Colonic mucosa (tissue), 4 donors: ENCODE data around the gene HSPA9. TPM values are rescaled to one million over a fixed set of nuclear protein-coding genes. Genes with fewer than 3 reads are reported as not detected.

Experiments
- DNase-seq: peaks from one replicate; pipeline ENCODE4 v3.0.0-alpha.2; 2020
- H3K27ac ChIP-seq: fragments of 200-600 bp; one replicate; pipeline ENCODE4 v1.8.0; 2021
- H3K27me3 ChIP-seq: fragments of 200-600 bp; one replicate; pipeline ENCODE4 v1.8.0; 2021
- H3K36me3 ChIP-seq: fragments of 200-600 bp; one replicate; pipeline ENCODE4 v1.8.0; 2021
- H3K4me1 ChIP-seq: fragments of 200-600 bp; one replicate; pipeline ENCODE4 v1.8.0; 2021; ENCODE audit warnings: mild to moderate bottlenecking
- H3K4me3 ChIP-seq: fragments of 200-600 bp; one replicate; pipeline ENCODE4 v1.8.0; 2021
- H3K9ac ChIP-seq, 2 donors: one replicate each; pipeline ENCODE4 v1.7.0; 2013; ENCODE audit warnings: control low read depth in 2 of 2, low read depth in 2 of 2, low read length in 2 of 2
- H3K9me3 ChIP-seq: fragments of 200-600 bp; one replicate; pipeline ENCODE4 v1.8.0; 2021
- intact Hi-C: fragments of 100-400 bp; cut with DNase I; formaldehyde crosslinking; loops from one replicate; pipeline ENCODE4 v1.14.1; 2022
- total RNA-seq, 2 donors: library from RNA; stranded (reverse); fragmentation: NEBNext Ultra II Directional in 1 of 2; extraction: Animal tissue kit (Norgen Biotek cat#: 25700) in 1 of 2; gene quantifications; one replicate each; pipeline ENCODE4 v1.2.1, GENCODE V29; 2021
- TF ChIP-seq, protein P1 (sequence below): fragments of 200-600 bp; IDR thresholded peaks from one replicate; pipeline ENCODE4 v1.8.0; 2022; ENCODE audit warnings: antibody characterized with exemption, mild to moderate bottlenecking
- donor health status: healthy.
- donor health status: DM: no; HTN: no; CAD: no.
- donor health status: DM: no; HTN: no; CAD: no.

The HSPA9 gene
- total RNA-seq, 2 donors from 2014 or later: 196 to 289 TPM

DNA sequence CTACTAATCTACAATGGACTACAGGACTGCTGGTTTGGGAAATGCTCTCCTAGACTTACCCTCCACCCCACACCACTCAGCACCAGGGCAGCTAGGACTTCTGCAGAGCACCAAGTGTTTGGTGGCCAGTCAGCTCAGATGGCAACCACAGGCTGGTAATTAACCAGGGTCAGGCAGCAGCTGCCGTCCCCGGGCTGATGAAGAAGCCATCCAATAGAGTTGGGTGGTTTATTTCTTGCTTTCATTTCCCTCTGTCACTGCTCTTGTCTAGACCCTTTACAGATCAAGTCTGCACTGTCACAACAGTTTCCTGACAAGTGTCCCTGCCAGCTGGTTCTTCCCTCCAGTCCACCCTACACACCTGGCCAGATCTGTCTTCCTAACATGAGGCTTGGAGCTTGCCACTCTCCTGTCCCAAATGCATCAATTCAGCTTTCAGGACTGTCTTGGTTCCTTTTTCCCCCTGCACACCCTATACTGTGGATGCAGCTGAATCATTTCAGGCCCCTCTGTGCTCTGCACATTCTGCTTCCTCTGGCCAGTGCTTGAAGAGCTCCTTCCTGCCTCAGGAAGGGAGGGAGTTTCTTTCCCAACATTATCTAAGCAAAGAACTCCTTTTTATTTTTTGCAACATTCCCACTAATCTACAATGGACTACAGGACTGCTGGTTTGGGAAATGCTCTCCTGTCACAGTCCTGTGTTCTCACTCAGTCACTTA is 30.2 kb upstream of the HSPA9 start:
- TF ChIP-seq, protein P1, sequence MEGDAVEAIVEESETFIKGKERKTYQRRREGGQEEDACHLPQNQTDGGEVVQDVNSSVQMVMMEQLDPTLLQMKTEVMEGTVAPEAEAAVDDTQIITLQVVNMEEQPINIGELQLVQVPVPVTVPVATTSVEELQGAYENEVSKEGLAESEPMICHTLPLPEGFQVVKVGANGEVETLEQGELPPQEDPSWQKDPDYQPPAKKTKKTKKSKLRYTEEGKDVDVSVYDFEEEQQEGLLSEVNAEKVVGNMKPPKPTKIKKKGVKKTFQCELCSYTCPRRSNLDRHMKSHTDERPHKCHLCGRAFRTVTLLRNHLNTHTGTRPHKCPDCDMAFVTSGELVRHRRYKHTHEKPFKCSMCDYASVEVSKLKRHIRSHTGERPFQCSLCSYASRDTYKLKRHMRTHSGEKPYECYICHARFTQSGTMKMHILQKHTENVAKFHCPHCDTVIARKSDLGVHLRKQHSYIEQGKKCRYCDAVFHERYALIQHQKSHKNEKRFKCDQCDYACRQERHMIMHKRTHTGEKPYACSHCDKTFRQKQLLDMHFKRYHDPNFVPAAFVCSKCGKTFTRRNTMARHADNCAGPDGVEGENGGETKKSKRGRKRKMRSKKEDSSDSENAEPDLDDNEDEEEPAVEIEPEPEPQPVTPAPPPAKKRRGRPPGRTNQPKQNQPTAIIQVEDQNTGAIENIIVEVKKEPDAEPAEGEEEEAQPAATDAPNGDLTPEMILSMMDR: no peak
- Histone ChIP-seq H3K9me3 (no peaks in the 10 kb centered on the region), H3K27me3 (no peaks in the 10 kb centered on the region), H3K36me3 (no peaks in the 10 kb centered on the region), H3K9ac (no peak overlapping the region), H3K4me1 (no peaks in the 10 kb centered on the region), H3K27ac (no peak overlapping the region), H3K4me3 (no peak overlapping the region)
- intact Hi-C loops: loop anchor here (10.0 kb wide), 1 partner anchor 1121 kb away; no protein-coding TSS in a partner anchor
- no peak for DNase-seq

- H3K4me3 ChIP-seq: no peak overlapping the region
- no peaks in the 10 kb centered on the region for H3K4me1 ChIP-seq
- no peaks in the 10 kb centered on the region for H3K27me3 ChIP-seq
- no peak overlapping the region for H3K27ac ChIP-seq
- intact Hi-C loops: loop anchor here (10.0 kb wide), 1 partner anchor 1119 kb away; no protein-coding TSS in a partner anchor
- no peaks in the 10 kb centered on the region for H3K9me3 ChIP-seq
- TF ChIP-seq, protein P1: no peak
- no peak overlapping the region for H3K9ac ChIP-seq
- DNase-seq: no peak
- H3K36me3 ChIP-seq: no peaks in the 10 kb centered on the region
These were observed 29.1 kb upstream of the HSPA9 start for GRCh38 chr5:138604176-138604785.

DNA sequence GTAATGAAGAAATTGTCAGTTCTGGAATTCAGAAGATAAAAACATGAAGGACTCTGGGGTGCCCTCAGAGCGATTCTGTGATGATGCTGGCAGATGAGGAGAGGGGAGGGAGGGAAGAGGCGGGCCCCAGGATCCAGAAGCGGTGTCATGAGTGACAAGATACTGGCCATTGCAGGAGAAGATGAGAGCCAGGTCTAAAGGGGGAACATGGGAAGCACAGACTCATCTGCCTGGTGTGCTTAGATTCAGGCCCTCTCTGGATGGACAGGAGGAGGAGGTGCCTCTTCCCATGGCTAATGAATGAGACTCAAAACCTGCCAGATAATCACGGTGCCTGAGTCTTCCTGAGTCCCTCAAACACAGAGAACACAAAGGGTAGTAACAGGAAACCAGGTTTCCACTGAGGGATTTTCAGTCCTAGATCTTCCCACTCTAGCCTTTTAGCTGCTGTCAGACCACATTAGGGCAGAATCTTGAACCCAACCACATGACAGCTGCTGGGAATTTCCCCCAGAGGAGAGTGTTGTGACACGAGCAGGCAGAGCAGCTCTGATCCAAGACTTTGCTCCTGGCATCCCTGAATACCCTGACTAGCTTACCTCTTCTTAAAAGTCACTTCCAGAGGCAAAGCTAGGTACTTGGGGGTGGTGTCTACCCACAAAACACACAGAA is 28.2 kb upstream of the HSPA9 start:
- H3K4me3 ChIP-seq: no peak overlapping the region
- H3K27ac ChIP-seq: no peak overlapping the region
- DNase-seq: no peak
- no peaks in the 10 kb centered on the region for H3K4me1 ChIP-seq
- no peaks in the 10 kb centered on the region for H3K36me3 ChIP-seq
- TF ChIP-seq, protein P1: no peak
- no peaks in the 10 kb centered on the region for H3K9me3 ChIP-seq
- no peaks in the 10 kb centered on the region for H3K27me3 ChIP-seq
- no peak overlapping the region for H3K9ac ChIP-seq
- intact Hi-C loops: loop anchor here (10.0 kb wide), 1 partner anchor 1119 kb away; no protein-coding TSS in a partner anchor

DNA sequence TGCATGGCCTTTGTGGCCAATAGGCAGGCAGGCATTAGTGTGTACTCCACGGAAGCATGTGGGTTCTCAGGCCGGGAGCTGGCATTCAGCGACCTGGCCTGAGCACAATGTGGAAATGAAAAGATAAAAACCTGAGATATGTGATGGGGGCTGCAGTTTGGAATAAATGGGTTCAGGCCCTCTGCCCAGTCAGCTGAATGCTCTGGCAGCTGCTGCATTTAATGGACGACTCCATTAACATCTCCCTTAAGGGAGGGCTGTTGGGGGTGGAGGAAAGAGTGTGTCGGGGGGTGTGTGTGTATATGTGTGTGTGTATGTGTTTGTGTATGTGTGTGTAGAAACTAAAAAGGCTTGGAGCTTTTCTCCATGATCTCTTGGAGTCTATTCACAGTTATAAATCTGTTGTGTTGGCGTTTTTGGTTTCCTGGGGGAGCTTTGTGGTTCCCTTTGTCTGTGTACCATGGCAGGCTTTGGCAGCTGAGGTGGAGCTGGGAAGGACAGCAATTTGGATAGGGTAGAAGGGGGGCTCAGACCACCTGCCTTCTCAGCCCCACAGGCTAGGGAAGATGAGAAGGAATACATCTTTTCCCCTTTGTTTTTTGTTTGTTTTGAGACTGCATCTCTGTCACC is 27.3 kb upstream of the HSPA9 start:
- no peak for DNase-seq
- Histone ChIP-seq H3K4me1 (no peaks in the 10 kb centered on the region), H3K27ac (no peak overlapping the region), H3K27me3 (no peaks in the 10 kb centered on the region), H3K36me3 (no peaks in the 10 kb centered on the region), H3K9me3 (no peaks in the 10 kb centered on the region), H3K4me3 (no peak overlapping the region), H3K9ac (no peak overlapping the region)
- intact Hi-C loops: loop anchor here (10.0 kb wide), 1 partner anchor 1118 kb away; no protein-coding TSS in a partner anchor
- TF ChIP-seq, protein P1: no peak

DNA sequence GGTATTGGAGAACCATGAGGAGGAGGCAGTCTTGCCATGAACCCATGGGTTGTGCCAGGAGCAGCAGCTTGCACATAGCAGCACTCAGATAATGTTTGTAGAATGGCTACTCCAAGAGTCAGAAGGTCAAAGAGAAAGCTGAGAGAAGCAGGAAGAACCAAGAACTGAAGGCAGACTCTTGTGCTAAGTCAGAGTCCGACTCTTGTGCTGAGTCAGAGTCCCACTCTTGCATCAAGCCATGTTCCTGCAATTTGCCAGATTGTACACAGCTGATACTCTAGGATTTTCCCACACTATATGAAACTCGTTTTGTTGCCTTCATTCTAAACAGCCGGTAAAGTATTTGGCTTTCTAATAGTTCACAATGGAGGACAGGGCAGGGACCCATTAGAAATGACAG is 26.2 kb upstream of the HSPA9 start:
- Histone ChIP-seq H3K4me3 (no peak overlapping the region), H3K36me3 (no peaks in the 10 kb centered on the region), H3K4me1 (no peaks in the 10 kb centered on the region), H3K9me3 (no peaks in the 10 kb centered on the region), H3K27ac (no peak overlapping the region), H3K27me3 (no peaks in the 10 kb centered on the region), H3K9ac (no peak overlapping the region)
- TF ChIP-seq, protein P1: no peak
- intact Hi-C loops: loop anchor here (10.0 kb wide), 1 partner anchor 1117 kb away; no protein-coding TSS in a partner anchor
- DNase-seq: no peak
